ENCODE measurements around the gene CAMK2N2. TPM values are rescaled to one million over a fixed set of nuclear protein-coding genes. Genes with fewer than 3 reads are reported as not detected.

The CAMK2N2 gene
- total and polyA plus RNA-seq, 9 of the 15 experiments (the other 6 are each of a cell fraction or from before 2014, with no cell fraction given), result 0.08 to 0.22 (median 0.11) TPM; not detected in 5

DNA sequence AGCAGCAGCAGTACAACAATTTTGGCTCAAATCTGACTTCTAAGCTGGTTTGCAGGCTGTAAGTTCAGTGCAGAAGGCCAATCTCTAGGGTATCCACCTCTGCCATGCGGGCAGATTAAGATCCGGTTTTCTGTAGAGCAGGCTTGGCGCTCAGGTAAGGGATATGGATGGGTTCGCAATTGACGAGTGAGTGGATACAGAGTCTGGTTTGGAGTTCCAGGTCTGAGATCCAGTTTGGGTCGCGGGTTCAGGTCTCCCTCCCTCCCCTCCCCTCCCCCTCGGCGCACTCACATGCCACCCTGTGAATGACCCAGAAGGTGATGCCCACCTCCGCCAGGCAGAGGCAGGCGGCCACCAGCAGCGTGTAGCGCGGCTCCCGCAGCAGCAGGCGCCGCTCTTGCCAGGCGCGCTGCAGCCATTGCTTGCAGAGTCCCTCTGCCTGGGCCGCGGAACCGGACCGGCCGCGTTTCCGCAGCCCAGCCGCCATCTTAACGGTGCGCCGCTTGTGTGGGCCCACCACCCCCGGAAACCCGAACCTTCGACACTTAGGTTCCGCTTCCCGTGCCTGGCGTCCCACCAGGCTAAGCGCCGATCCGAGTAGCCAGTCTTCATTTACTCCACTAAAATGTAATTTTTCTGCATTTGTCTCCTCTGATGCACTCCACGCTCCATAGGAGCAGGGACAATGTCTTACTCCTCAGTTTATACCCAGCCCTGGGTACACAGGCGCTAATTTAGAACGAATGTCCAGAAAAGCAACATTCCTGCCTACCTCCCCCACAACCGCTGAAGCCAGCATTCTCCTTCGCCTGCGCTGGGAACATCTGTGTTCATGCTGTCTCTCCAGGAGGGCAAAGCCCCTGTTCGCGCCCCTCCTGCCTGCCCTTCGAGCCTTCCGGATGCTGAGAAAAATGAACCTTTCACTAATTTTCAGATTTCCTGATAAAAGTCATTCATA, 12.6 kb downstream of the CAMK2N2 start, which contains the start of gene ALG3 (continued):
- TF ChIP-seq BCLAF1 (IDR thresholded peaks at IDR 0.05; ENCODE audit: borderline replicate concordance in 1 of 2, control insufficient read depth in 1 of 2, low read depth in 2 of 2, low read length in 1 of 2) (peak in 1 of 2 experiments; percentile 84; a peak in 1 of 4 replicates), FIP1L1 (IDR thresholded peaks at IDR 0.05; ENCODE audit: low read depth, low read length, poor library complexity, severe bottlenecking) (peak; percentile 81), ZNF507 (tag; conservative IDR thresholded peaks at IDR 0.05) (no peak), SP1 (CRISPR knock-in tag; IDR thresholded peaks at IDR 0.05) (no peak; the same call in none of the 2 replicates), ZNF347 (CRISPR knock-in tag; IDR thresholded peaks at IDR 0.05; ENCODE audit: low read depth) (no peak), BRCA1 (IDR thresholded peaks at IDR 0.05) (no peak), BRCA1 (CRISPR knock-in tag; IDR thresholded peaks at IDR 0.05) (no peak), SMC3 (conservative IDR thresholded peaks at IDR 0.05; ENCODE audit: insufficient read depth, low read depth, low read length) (no peak), FOXM1 (IDR thresholded peaks at IDR 0.05; ENCODE audit: low read depth) (no peak), FOXM1 (CRISPR knock-in tag; IDR thresholded peaks at IDR 0.05; ENCODE audit: low read depth) (peak; percentile 86; the same call in 1 of the 2 replicates), ETV6 (IDR thresholded peaks at IDR 0.05; ENCODE audit: borderline replicate concordance in 1 of 2, low read depth in 2 of 2, low read length in 1 of 2) (no peak; a peak in 2 of 4 replicates), ETV6 (CRISPR knock-in tag; IDR thresholded peaks at IDR 0.05; ENCODE audit: borderline replicate concordance) (no peak), KDM5B (IDR thresholded peaks at IDR 0.05; ENCODE audit: insufficient replicate concordance, low read depth, low read length) (peak; percentile 97), HES1 (IDR thresholded peaks at IDR 0.05; ENCODE audit: low read depth) (no peak), HNRNPL (IDR thresholded peaks at IDR 0.05; ENCODE audit: low read depth, low read length) (peak; percentile 89; the same call in 1 of the 2 replicates), ZNF274 (IDR thresholded peaks at IDR 0.05; ENCODE audit: borderline replicate concordance, low read depth, low read length) (no peak)
- TF ChIP-seq, protein P1, sequence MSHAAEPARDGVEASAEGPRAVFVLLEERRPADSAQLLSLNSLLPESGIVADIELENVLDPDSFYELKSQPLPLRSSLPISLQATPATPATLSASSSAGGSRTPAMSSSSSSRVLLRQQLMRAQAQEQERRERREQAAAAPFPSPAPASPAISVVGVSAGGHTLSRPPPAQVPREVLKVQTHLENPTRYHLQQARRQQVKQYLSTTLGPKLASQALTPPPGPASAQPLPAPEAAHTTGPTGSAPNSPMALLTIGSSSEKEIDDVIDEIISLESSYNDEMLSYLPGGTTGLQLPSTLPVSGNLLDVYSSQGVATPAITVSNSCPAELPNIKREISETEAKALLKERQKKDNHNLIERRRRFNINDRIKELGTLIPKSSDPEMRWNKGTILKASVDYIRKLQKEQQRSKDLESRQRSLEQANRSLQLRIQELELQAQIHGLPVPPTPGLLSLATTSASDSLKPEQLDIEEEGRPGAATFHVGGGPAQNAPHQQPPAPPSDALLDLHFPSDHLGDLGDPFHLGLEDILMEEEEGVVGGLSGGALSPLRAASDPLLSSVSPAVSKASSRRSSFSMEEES (CRISPR knock-in tag; IDR thresholded peaks at IDR 0.05), result no peak
- TF ChIP-seq, protein P2, sequence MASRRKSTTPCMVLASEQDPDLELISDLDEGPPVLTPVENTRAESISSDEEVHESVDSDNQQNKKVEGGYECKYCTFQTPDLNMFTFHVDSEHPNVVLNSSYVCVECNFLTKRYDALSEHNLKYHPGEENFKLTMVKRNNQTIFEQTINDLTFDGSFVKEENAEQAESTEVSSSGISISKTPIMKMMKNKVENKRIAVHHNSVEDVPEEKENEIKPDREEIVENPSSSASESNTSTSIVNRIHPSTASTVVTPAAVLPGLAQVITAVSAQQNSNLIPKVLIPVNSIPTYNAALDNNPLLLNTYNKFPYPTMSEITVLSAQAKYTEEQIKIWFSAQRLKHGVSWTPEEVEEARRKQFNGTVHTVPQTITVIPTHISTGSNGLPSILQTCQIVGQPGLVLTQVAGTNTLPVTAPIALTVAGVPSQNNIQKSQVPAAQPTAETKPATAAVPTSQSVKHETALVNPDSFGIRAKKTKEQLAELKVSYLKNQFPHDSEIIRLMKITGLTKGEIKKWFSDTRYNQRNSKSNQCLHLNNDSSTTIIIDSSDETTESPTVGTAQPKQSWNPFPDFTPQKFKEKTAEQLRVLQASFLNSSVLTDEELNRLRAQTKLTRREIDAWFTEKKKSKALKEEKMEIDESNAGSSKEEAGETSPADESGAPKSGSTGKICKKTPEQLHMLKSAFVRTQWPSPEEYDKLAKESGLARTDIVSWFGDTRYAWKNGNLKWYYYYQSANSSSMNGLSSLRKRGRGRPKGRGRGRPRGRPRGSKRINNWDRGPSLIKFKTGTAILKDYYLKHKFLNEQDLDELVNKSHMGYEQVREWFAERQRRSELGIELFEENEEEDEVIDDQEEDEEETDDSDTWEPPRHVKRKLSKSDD (conservative IDR thresholded peaks at IDR 0.05; ENCODE audit: low read length), result no peak; the same call in 1 of the 2 replicates

Data from K562 (cell line).